ENCODE measurements around the gene ELMOD3. TPM values are rescaled to one million over a fixed set of nuclear protein-coding genes. Genes with fewer than 3 reads are reported as not detected.
A peak's percentile ranks its signal among the peaks of the same experiment; 100 is the strongest.

Gene ELMOD3
- total and polyA plus RNA-seq, 9 of the 15 experiments (the other 6 are each of a cell fraction or from before 2014, with no cell fraction given): 2.7 to 18.7 (median 11.6) TPM

DNA sequence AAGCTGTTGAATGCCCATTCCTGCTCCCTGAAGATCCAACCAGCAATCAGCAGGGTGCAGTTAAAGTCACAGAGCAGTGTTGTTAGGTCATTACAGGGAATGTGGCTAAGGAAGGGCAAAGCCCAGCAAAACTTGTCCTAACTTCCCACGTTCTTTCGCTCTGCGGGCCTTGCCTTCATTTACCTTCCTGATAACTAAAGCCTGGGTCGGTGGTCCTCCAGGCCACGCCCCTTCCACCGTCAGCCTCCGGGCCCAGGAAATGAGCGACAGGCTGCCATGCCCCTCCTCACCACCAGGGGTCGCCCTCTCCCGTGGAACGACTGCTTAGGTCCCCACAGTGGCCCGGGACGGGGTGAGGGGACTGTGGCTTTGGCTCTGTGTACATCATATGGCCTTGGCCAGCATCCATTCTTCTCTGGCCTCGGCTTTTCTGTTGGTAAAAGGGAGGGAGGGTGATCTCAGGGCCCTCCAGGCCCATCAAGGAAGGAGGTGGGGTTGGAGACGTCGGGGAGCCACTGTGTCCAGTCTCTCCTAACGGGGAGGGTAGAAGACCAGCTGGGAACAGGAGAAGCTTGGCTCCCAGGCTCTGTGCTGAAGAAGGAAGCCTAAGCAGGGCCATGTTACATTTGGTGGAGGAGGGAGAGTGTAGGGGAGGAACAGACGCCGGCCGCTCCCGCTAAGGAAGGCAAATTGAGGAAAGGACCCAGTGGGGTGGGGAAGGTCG, 66.1 kb downstream of the ELMOD3 start (continued):
- TF ChIP-seq, protein P1, sequence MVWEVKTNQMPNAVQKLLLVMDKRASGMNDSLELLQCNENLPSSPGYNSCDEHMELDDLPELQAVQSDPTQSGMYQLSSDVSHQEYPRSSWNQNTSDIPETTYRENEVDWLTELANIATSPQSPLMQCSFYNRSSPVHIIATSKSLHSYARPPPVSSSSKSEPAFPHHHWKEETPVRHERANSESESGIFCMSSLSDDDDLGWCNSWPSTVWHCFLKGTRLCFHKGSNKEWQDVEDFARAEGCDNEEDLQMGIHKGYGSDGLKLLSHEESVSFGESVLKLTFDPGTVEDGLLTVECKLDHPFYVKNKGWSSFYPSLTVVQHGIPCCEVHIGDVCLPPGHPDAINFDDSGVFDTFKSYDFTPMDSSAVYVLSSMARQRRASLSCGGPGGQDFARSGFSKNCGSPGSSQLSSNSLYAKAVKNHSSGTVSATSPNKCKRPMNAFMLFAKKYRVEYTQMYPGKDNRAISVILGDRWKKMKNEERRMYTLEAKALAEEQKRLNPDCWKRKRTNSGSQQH (CRISPR knock-in tag; IDR thresholded peaks at IDR 0.05): peak; percentile 78
- TF ChIP-seq NCOA2 (IDR thresholded peaks at IDR 0.05; ENCODE audit: partially characterized antibody in 2 of 2) (no peak), RB1 (IDR thresholded peaks at IDR 0.05; ENCODE audit: low read depth) (peak; percentile 94), MTA3 (IDR thresholded peaks at IDR 0.05; ENCODE audit: borderline replicate concordance) (peak; percentile 72; the same call in 1 of the 2 replicates), FOXK1 (CRISPR knock-in tag; IDR thresholded peaks at IDR 0.05; ENCODE audit: borderline replicate concordance) (no peak), FUS (optimal IDR thresholded peaks at IDR 0.05; ENCODE audit: low read depth, low read length) (no peak), ZNF232 (CRISPR knock-in tag; IDR thresholded peaks at IDR 0.05) (no peak), MYNN (IDR thresholded peaks at IDR 0.05) (no peak), MYNN (CRISPR knock-in tag; IDR thresholded peaks at IDR 0.05) (no peak), PHB2 (IDR thresholded peaks at IDR 0.05; ENCODE audit: low read depth) (no peak), ETV5 (CRISPR knock-in tag; IDR thresholded peaks at IDR 0.05; ENCODE audit: low read depth) (no peak; the same call in 1 of the 2 replicates)
- TF ChIP-seq, protein P2, sequence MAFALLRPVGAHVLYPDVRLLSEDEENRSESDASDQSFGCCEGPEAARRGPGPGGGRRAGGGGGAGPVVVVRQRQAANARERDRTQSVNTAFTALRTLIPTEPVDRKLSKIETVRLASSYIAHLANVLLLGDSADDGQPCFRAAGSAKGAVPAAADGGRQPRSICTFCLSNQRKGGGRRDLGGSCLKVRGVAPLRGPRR (CRISPR knock-in tag; IDR thresholded peaks at IDR 0.05): peak; percentile 82; the same call in 1 of the 2 replicates
- TF ChIP-seq, protein P3, sequence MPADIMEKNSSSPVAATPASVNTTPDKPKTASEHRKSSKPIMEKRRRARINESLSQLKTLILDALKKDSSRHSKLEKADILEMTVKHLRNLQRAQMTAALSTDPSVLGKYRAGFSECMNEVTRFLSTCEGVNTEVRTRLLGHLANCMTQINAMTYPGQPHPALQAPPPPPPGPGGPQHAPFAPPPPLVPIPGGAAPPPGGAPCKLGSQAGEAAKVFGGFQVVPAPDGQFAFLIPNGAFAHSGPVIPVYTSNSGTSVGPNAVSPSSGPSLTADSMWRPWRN (IDR thresholded peaks at IDR 0.05; ENCODE audit: low read depth): no peak
- TF ChIP-seq, protein P4, sequence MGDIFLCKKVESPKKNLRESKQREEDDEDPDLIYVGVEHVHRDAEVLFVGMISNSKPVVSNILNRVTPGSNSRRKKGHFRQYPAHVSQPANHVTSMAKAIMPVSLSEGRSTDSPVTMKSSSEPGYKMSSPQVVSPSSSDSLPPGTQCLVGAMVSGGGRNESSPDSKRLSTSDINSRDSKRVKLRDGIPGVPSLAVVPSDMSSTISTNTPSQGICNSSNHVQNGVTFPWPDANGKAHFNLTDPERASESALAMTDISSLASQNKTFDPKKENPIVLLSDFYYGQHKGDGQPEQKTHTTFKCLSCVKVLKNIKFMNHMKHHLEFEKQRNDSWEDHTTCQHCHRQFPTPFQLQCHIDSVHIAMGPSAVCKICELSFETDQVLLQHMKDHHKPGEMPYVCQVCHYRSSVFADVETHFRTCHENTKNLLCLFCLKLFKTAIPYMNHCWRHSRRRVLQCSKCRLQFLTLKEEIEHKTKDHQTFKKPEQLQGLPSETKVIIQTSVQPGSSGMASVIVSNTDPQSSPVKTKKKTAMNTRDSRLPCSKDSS (IDR thresholded peaks at IDR 0.05; ENCODE audit: low read depth, partially characterized antibody): no peak

All from K562 (cell line).